T-helper 1 cell (primary cell): Measurements from ENCODE around the gene PLN.

Source experiments
- DNase-seq, 5 donors: peaks; one replicate each; pipeline ENCODE4 v3.0.0-alpha.2; 2012 to 2020

PLN gene

DNA sequence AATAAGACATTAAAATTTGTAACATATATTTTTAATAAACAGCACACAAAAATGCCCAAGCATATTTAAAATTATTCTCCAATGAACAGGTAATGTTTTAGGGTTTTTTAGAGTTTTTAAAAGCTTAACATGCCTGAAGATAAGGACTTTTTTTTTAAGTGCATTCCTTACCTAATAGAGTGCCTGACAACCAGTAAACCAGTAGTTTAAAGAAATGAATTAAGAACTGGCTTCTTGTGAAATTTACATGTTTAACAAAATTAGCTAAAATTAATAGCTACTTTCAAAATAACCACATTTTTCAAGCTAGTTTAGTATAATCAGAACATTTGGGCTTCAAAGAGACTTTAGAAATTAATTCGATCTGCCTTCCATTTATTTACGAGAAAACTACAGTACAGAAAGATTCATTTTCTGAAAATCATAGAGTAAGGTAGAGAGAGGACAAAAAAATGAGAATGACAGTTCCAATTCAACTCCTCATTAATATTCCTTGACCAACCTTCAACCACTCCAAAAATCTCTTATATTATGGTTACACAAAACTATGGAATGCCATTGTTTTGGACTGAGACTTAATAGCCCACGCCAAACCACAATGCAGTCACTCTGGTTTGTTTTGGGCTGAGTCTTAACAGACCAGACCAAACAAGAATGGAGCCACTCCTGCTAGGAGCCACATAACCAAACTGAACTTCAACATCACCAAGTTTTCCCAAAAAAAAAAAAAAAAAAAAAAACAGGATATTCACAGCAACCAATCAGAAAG lies 5.7 kb upstream of the PLN start:
- no peak for DNase-seq

DNA sequence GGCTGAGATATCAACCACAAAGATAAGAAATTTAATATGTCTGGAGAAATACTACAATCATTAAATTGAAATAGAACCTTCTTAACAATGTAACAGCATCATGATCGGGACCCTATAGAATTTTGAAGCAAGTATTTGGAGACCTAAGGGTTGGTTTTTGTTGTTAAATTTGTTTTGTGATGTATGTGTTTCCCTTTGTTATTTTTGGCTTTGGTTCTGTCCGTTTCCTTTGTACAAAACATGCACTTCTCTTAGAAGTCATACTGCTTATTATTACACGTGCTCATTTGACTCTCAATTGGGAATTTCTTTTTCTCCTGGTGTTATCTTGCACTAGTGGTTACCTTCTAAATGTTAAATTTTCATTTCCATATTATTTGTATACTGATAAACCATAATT lies 4.0 kb upstream of the PLN start:
- DNase-seq, result no peak

DNA sequence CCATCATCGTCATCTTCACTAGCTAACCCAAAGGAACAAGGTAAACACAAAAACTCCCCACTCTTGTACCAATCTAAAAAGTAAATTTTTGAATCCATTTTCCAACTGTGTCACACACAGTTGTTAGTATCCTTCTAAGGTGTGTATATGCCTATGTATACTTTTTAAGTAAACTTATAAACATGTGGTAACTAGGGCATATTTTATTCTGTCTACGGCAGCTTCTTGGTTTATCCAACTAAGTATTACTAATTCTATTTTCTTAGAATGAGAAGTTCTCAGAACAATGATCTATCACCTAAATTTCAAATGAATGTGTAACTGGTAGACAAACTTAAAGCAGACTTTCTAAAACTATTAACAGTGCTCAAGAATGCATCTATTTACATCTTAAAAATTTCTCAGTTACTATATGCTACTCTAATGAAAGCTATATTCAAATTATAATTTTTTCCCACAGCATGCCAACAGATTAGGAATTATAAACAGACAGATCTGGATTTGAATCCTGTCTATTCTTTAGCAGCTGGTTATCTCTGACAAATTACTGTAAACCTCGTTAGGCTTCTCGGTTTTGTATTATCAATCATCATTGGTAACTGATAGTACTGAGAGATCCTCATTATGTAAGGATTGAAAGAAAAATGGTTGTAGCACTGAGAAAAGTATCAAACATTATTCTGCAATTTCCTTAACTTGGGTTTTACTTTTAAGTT lies 1.8 kb upstream of the PLN start:
- DNase-seq, result no peak

DNA sequence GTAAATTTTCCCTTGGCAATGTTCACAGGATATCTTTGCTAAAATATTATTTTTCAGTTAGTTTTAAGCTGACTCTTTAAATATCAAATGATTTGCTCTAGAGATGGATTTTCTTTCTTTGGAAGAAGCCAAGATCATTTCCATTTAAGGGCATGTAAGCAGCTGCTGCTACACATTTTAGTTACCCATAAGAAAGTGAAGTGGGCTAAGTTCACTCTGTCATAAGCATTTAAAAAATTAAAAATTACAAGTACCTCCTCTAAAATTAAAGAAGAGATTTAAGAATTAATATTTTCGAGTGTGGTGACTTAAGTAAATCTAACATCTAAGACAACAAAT lies 1.2 kb upstream of the PLN start:
- no peak for DNase-seq

DNA sequence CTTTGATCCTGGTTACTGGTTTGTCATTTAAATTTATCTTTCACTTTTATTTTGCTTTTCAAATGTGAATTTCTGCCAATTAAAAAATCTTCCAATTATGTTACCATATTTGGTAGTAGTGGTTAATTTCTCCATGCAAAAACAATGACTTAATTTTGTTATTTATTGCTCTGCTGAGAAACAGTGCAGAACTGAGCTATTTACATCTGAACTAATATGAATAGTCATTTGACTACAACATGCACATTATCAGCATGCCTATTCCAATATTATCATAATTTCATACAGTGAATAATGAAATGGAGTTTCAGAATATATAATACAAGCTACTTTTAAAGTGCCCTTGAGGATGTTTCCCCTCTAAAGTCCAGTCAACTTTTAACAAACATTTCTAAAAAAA lies 517 bp downstream of the PLN start:
- no peak for DNase-seq

DNA sequence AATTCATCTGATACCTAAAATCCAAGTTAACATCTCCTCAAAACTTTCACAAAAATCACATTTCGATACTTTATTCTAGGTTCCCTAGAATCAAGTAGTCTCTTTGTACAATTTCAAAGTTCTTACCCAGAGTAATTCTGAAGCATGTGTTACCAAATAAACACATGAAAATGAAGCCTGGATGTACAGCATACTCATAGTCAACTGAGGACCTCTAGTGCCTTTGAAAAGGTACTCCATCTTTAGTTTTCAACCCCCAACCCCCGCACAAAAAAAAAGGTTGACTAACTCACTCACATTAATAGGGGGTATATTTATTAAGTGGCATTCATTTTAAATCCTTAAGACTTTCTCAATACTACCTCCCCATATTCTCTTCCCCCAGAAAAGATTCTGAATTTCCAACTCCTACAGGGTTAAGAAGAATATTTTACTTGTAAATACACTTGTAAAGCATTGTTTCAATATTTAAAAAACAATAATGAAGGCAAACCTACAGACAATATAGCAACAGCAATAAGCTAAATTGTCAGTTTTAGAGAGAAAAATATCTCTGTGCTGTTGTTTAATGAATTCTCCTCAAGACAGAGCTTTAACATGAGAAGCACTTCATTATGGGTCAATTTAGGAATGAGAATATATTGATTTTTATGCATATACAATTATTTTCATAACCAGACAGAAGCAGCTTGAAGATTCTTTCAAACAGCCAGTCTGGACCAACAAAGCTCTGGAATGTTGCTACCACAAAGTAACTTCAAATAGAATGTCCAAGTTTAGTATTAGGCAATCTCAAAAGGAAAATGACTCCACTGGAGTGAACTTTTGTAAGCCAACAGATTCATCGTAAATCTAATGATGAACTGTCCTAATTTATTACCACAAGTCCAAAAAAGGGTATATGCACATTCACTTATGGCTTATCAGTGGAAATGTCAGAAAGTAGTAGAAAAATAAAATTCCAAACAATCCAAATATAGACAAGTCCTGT lies 3.3 kb downstream of the PLN start:
- DNase-seq, result peak in 1 of 5 donors; percentile 30

DNA sequence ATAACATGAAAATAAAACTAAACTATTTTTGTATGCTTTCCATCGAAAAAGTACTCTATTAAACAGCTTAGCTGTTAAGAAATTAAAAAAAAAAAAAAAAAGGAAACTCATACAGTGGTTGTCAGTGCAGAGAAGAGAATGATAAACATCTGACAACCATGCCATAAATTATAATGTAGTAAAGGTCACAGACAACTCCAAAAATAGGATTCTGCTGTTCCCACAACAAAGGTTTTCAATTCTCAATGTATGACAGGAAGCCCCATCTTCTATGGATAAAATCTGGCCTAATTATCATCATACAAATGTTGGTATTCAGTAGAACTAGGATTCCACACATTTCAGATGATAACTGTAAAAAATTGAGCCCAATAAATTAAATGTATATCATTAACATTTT lies 5.0 kb downstream of the PLN start:
- no peak for DNase-seq

DNA sequence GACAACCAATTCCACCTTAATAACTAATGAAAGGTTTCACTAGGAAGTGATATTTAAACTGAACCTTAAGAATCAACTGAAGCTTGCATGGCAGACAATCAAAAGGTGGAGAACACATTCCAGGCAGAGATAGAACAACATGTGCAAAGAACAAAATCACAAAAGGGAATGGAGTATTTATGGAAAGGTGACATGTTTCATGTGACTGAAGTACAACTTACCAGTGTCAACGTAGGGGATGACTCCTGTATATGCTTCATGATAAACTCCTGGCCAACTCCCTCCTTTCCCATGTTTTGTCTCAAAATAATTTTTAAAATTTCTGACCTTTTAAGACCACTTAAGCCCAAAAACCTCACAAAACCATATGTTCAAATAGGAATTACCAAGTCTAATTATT lies 6.6 kb downstream of the PLN start:
- no peak for DNase-seq

DNA sequence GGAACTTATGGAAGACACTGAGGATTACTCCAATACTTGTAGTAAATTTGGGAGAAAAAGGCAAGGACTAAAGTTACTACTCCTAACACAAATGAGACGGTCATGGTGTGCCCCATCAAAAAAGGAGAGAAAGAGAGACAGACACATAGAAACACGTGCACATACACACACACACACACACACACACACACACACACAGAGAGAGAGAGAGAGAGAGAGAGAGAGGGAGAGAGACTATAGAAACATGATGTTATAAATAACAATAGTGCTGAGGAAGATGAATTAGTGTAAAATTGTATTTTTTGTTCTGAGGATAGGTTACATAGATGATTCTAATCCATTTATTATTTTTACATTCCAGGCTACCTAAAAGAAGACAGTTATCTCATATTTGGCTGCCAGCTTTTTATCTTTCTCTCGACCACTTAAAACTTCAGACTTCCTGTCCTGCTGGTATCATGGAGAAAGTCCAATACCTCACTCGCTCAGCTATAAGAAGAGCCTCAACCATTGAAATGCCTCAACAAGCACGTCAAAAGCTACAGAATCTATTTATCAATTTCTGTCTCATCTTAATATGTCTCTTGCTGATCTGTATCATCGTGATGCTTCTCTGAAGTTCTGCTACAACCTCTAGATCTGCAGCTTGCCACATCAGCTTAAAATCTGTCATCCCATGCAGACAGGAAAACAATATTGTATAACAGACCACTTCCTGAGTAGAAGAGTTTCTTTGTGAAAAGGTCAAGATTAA lies 10.5 kb downstream of the PLN start:
- DNase-seq, result peak in 2 of 5 donors; percentile 4 to 70

DNA sequence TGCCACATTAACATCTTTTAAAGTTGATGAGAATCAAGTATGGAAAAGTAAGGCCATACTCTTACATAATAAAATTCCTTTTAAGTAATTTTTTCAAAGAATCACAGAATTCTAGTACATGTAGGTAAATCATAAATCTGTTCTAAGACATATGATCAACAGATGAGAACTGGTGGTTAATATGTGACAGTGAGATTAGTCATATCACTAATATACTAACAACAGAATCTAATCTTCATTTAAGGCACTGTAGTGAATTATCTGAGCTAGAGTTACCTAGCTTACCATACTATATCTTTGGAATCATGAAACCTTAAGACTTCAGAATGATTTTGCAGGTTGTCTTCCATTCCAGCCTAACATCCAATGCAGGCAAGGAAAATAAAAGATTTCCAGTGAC lies 11.6 kb downstream of the PLN start:
- no peak for DNase-seq

DNA sequence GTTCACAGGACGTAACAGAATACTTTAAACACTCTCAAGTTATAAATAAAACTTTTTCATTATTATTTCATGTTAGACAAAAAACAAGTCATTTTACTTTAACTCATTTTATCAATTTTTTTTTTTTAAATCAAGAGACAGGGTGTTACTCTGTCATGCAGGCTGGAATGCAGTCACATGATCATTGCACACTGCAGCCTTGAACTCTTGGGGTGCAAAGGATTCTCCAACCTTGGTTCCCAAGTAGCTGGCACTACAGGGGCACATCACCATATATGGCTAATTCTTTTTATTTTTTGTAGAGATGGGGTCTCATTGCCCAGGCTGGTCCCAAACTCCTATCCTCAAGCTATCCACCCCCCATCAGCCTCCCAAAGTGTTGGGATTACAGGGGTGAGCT lies 14.2 kb downstream of the PLN start:
- no peak for DNase-seq

DNA sequence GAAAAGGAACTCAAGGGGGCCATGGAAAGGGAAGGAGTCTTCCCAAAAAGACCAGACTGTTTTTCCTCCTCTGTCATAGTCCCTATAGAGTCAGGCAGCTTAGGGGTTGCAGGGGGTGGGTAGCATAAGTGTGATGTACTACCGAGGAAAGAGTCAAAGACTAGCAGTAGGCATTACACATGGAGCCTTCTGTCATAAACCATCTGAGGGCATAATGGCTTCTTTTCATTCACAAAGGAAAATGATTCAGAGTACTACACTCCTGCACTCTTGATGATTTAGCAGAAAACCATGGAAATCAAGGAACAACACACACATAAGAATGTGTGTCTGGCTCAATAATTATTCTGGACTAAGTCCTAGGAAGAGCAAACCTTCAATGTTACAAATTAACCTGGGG lies 14.9 kb downstream of the PLN start:
- no peak for DNase-seq

DNA sequence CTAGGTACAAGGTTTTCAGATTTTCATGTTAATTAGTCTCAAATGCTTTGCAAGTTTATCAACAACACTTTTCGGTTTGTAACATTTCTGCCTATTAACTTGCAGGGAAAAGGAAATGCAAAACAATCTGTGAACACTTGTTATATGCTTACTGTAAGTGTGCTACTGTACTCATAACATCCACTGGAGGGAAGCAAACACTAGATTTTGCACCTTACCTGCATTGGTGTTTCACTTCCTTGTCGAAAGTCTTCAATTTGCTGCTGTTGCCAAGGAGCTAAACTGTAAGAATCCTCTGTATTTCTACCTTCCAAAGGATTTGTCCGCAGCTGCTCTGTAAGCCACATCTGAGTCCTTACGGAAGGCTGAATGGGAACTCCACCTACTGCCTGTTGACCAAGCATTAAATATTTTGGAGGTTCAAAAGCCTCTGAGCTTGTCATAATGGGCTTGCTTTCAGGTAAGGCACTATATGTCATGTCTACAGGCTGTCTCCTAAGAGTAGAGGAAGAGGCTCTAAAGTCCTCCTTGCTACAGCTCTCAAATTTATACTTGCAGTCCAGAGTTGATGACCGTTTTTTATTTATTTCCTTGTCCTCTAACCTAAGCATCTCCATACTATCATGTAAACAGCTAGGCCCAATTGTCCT lies 17.3 kb downstream of the PLN start:
- peak in 2 of 5 donors; percentile 17 to 63 for DNase-seq

DNA sequence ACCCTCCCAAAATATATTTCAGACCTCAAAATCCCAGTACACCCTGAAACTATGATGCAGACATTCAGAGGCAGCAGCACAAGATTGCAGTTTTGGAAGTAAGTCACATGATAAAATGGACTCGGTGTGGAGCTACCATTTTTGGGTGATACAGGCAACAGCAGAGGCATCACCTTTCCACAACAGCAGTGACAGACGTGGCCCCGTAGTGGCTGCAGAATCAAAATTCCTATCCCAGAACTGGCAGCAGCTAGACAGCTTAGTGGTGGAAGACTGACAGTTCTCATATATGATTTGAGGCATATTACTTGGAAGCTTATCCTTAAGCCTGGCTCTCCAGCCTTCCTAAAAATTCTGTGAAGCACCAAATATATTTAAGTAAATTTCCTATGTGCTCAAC lies 19.9 kb downstream of the PLN start:
- no peak for DNase-seq

DNA sequence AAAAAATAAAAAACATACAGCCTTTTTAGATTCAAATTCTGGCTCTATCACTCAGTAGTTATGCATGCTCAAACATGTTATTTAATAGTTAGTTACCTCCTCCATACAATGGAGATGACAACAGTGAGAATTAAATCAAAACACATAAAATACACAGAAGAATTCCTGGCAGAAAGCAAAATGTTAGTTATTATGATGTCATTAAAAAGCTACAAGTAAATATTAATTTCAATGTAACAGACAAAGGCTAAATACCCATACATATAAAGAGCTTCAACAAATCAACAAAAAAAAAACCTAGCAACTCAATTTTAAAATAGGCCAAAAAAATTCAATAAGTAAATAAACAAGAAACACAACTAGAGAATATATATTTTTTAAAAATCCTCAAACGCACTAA lies 21.4 kb downstream of the PLN start:
- no peak for DNase-seq

DNA sequence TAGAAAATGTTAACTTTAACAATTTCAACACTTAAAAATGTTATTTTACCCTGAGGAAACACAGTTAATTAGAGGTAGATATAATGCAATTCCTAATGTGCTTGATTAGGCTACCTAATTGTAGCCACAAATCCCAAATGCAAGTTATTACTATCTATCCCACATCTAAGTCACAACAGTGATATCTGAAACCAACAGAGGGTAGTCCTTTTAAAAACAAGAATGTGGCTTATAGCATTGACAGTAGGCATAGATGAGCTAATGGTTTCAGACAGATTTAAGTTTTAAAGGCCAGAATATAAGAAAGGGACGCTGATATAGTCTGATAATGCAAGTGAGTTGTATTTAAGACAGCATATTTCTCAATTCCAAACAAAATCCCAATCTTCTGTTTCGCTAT lies 23.0 kb downstream of the PLN start:
- no peak for DNase-seq

DNA sequence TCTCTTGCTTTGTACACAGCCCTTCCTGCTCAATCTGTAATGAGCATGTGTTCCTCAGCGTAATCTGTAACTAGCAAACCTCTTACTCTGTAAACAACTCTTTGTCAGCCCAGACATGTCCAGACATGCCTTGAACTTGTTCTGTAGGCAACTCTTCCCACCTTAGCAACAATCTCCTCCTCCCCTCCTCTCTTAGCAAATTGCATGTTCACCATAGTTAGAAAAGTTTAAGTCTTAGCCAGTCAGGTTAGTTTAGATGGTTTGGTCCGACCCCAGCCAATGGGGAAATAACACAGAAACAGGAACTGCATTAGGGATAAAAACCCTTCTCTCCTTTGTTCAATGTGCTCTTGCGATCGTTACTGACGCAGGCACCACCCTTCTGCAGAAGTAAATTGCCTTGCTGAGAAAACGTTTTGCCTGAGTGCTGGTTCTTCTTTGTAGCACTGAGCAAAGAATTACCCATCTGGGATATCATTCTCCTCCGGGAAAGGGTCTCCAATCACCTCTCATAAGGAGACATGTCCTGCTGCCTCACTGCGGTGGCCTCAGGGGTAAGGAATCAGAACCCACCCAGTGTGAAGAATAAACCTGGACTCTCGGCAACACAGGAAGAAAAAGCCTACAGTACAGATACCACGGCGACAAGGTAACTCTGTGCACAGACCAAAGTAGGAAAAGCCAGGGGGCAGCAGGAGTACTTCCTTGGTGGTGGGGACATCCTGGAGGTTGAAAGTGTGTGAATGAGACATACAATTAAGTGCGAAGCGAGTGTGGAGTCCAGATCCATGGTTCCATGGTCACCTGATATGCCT lies 26.2 kb downstream of the PLN start:
- DNase-seq, result peak in 1 of 5 donors; percentile 14

DNA sequence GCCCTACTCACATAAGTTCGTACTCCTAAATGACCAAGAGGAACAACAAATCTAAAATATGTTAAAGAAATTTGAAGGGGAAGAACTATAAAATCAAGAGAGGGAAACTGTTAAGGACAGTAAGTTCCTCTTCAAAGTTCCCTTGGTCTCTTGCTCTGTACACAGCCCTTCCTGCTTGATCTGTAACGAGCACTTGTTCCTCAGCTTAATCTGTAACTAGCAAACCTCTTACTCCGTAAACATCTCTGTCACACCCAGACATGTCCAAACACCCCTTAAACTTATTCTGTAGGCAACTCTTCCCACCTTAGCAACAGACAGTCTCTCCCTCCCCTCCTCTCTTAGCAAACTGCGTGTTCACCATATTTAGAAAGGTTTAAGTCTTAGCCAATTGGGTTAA lies 29.9 kb downstream of the PLN start:
- no peak for DNase-seq

DNA sequence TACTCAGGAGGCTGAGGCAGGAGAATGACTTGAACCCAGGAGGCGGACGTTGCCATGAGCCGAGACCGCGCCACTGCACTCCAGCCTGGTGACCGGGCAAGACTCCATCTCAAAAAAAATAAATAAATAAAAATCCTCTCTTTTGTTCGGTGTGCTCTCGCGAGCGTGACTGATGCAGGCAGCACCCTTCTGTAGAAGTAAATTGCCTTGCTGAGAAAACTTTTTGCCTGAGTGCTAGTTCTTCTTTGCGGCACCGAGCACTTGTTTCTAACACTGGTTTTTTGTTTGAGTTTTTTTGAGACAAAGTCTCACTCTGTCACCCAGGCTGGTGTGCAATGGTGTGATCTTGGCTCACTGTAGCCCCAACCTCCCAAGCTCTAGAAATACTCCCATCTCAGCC lies 30.5 kb downstream of the PLN start:
- DNase-seq, result no peak

DNA sequence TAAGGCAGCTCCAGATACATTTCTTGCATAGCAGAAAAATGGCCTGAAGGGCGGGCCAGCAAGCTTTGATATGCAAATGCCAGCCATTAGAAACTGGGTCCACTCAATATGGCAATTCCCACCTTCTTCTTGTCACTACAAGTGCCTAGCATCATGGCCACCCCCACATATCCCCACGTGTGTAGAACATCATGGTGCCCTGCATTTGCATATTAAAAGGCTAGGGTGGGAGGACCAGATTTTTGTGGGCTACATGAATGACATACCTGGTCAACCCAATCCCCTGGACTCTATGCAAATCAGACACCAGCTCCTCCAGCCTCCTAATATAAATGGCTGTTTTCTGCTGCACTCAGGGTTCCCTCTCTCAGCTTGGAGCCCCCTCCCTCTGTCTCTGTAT lies 31.7 kb downstream of the PLN start:
- no peak for DNase-seq
